Measurements from ENCODE around the gene CLTB. TPM values are rescaled to one million over a fixed set of nuclear protein-coding genes. Genes with fewer than 3 reads are reported as not detected.

CLTB gene
- polyA plus RNA-seq, 2 of the 4 experiments (the other 2 are of a cell fraction) = 42.2 to 47.4 TPM

DNA sequence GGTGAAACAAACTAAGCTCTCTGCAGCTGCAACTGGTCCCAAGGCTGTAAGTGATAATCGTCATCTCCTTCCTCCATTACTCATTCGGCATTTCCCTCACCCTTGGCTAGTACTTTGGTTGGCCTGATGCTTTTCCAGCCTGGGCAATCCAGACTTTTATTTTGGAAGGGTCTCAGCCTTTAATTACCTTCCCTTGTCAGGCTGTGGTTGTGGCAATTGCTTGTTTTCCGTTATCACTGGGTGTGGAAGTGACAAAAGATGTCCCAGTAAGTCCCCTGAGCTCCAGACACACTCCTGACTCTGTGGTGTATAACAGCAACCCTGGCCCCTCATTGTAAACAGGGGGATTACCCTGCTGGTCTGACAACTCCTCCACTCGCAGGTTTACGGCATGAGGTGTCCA is 25.6 kb upstream of the CLTB start:
- CTCF ChIA-PET = interaction anchor here (1.2 to 1.9 kb wide), 2 partner anchors 13 to 26 kb away, joined by 3 to 15 read pairs; partner anchors contain the start of gene CLTB
- ATAC-seq (peak; percentile 43 to 57; a peak in 4 of 6 replicates), FAIRE-seq (no peak), DNase-seq (ENCODE audit: low read depth in 1 of 2, low spot score in 1 of 2) (no peak)
- no peak overlapping the region for H3K4me2 ChIP-seq
- 60% methylated on average over 5 of the region's 5 CpGs for WGBS (ENCODE audit: missing lambda C conversion rate)
- no peak overlapping the region for H3K27ac ChIP-seq
- H3K9me3 ChIP-seq = no peaks in the 10 kb centered on the region
- POLR2A ChIA-PET = interaction anchor here (0.7 kb wide), 1 partner anchor 95 kb away, joined by 4 read pairs; the partner anchor contains the start of gene RNF44
- H3K4me1 ChIP-seq = peaks cover 17% of the 10 kb centered on the region; the same call in 2 of the 3 replicates
- no peak overlapping the region for H3K4me3 ChIP-seq
- TF ChIP-seq TFCP2L1 (CRISPR knock-in tag; IDR thresholded peaks at IDR 0.05) (no peak), HOXA7 (CRISPR knock-in tag; IDR thresholded peaks at IDR 0.05) (no peak)

DNA sequence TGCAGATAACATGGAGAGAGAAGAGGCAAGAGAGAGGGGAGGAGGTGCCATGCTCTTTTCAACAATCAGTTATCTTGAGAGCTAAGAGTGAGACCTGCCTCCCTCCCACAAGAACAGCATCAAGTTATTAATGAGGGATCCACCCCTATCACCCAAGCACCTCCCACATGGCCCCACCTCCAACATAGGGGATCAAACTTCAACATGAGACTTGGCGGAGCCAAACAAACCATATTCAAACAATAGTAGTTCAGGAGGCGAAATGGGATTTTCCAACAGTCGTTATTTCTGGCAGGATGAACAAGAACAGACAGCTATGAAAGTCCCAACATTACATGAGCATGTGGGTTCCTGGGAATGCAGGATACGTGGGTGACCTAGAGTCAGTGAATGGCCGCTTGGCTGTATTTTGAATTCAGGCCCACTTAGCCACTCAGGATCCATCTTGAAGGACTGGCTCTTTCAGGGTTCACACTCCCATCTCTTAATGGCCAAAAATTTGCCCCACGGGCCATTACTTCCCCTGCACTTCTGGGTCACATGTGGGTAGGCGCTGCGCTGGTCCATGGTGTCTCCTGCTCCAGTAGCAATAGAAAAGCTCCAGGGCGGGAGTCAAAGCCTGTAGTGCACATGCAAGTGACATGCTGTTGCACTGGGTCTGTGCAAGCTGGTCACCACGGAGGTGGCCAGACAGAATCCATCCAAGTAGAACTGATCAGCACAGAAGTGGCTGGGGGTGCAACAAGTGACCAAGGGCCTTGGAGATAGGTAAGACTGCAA is 24.8 kb upstream of the CLTB start:
- TF ChIP-seq RARB (CRISPR knock-in tag; IDR thresholded peaks at IDR 0.05) (no peak), RAD21 (conservative IDR thresholded peaks at IDR 0.05 in 1 of 2, IDR thresholded peaks at IDR 0.05 in 1 of 2) (no peak), NPAS2 (CRISPR knock-in tag; IDR thresholded peaks at IDR 0.05; ENCODE audit: borderline replicate concordance) (no peak), EHF (CRISPR knock-in tag; IDR thresholded peaks at IDR 0.05) (no peak)
- ChIA-PET POLR2A (no interaction called here), CTCF (interaction anchor here (0.8 to 2.9 kb wide), 3 partner anchors 25 to 97 kb away, joined by 3 to 16 read pairs (median 15); partner anchors contain the start of gene CLTB)
- Histone ChIP-seq H3K4me2 (no peak overlapping the region), H3K9me3 (no peaks in the 10 kb centered on the region), H3K27ac (no peak overlapping the region), H3K4me1 (peaks cover 18% of the 10 kb centered on the region; the same call in 2 of the 3 replicates), H3K4me3 (no peak overlapping the region)
- WGBS (ENCODE audit: missing lambda C conversion rate) = 71% methylated on average over 10 of the region's 10 CpGs
- no peak for FAIRE-seq
- no peak for DNase-seq (ENCODE audit: low read depth in 1 of 2, low spot score in 1 of 2)
- ATAC-seq = no peak

DNA sequence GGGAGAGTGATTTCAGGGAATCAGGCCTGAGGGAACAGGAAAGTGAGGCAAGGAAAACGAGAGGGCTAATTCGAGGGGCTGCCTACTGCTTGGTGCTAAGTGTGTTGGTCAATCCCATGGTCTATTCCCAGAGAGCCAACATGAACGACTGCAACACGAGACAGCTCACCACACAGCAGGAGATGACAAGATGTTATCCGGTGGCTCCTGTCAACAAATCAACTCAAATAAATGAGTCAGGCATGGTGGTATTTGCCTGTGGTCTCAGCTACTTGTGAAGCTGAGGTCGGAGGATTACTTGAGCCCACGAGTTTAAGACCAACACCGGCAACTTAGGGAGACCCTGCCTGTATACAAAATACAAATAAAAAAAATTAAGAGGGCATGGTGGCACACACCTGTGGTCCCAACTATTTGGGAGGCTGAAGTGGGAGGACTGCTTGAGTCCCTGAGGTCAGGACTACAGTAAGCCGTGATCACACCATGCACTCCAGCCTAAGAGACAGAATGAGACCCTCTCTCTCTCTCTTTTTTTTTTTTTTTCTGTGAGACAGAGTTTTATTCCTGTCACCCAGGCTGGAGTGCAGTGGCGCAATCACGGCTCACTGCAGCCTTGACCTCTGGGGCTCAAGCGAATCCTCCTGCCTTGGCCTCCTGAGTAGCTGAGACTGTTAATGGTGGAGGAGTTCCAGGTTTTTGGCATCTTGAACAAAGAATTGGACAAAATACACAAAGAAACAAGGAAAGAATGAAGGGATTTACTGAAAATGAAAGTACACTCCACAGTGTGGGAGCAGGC is 22.8 kb upstream of the CLTB start:
- Histone ChIP-seq H3K4me2 (peak overlapping the region; percentile 19; the same call in 1 of the 3 replicates), H3K4me1 (peaks cover 18% of the 10 kb centered on the region; the same call in 2 of the 3 replicates), H3K27ac (no peak overlapping the region), H3K4me3 (no peak overlapping the region), H3K9me3 (no peaks in the 10 kb centered on the region)
- WGBS (ENCODE audit: missing lambda C conversion rate) = 32% methylated on average over 12 of the region's 12 CpGs
- no peak for TF ChIP-seq MAFK (IDR thresholded peaks at IDR 0.05; ENCODE audit: partially characterized antibody)
- no peak for TF ChIP-seq RCOR1 (IDR thresholded peaks at IDR 0.05; ENCODE audit: low read depth, low read length)
- no peak for TF ChIP-seq JUNB (IDR thresholded peaks at IDR 0.05)
- TF ChIP-seq KDM5A (IDR thresholded peaks at IDR 0.05) = no peak
- no peak for TF ChIP-seq POLR2AphosphoS2 (conservative IDR thresholded peaks at IDR 0.05; ENCODE audit: low read length)
- TF ChIP-seq, protein P1, sequence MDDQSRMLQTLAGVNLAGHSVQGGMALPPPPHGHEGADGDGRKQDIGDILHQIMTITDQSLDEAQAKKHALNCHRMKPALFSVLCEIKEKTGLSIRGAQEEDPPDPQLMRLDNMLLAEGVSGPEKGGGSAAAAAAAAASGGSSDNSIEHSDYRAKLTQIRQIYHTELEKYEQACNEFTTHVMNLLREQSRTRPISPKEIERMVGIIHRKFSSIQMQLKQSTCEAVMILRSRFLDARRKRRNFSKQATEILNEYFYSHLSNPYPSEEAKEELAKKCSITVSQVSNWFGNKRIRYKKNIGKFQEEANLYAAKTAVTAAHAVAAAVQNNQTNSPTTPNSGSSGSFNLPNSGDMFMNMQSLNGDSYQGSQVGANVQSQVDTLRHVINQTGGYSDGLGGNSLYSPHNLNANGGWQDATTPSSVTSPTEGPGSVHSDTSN (IDR thresholded peaks at IDR 0.05) = no peak
- no peak for TF ChIP-seq FOSL2 (IDR thresholded peaks at IDR 0.05)
- TF ChIP-seq FOSL2 (CRISPR knock-in tag; IDR thresholded peaks at IDR 0.05) = peak; percentile 60
- TF ChIP-seq CEBPB (IDR thresholded peaks at IDR 0.05) = 0 out of 4 replicates have a peak, but pooled peaks of 1 of the 2 experiments have one; percentile 14
- TF ChIP-seq, protein P2, sequence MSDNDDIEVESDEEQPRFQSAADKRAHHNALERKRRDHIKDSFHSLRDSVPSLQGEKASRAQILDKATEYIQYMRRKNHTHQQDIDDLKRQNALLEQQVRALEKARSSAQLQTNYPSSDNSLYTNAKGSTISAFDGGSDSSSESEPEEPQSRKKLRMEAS (IDR thresholded peaks at IDR 0.05) = peak; percentile 57; the same call in 1 of the 2 replicates
- peak; percentile 86; the same call in 1 of the 2 replicates for TF ChIP-seq GATA3 (IDR thresholded peaks at IDR 0.05; ENCODE audit: borderline replicate concordance)
- DNase-seq (ENCODE audit: low read depth in 1 of 2, low spot score in 1 of 2) = peak in 1 of 2 experiments; percentile 74
- FAIRE-seq = no peak
- ATAC-seq = peak; percentile 80 to 81; a peak in 5 of 6 replicates
- ChIA-PET CTCF (interaction anchor here (0.9 to 3.6 kb wide), 3 partner anchors 9 to 23 kb away, joined by 9 to 31 read pairs (median 16); partner anchors contain the start of genes CLTB and FAF2), POLR2A (interaction anchor here (1.4 kb wide), 1 partner anchor 9 kb away, joined by 5 read pairs; the partner anchor contains the start of gene FAF2)

All from A549 (cell line).